ENCODE measurements around the gene XAB2.

DNA sequence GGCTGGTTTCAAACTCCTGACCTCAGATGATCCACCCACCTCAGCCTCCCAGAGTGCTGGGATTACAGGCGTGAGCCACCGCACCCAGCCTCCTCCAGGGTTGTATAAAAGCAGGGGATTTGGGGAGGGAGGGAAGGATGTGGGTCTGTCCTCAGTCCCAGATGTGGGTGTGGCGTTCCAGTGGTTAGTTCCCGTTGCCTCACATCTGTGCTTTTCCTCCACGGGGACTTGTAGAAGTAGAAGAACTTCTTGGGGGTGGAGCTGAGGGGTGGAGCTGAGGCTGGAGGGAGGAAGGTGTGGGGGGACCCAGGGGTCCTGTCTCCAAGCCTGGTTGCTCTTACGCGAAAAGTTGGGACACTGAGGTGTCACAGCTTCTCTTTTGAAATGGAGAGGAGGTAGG lies 47.0 kb upstream of the XAB2 start:
- TF ChIP-seq, protein P1, sequence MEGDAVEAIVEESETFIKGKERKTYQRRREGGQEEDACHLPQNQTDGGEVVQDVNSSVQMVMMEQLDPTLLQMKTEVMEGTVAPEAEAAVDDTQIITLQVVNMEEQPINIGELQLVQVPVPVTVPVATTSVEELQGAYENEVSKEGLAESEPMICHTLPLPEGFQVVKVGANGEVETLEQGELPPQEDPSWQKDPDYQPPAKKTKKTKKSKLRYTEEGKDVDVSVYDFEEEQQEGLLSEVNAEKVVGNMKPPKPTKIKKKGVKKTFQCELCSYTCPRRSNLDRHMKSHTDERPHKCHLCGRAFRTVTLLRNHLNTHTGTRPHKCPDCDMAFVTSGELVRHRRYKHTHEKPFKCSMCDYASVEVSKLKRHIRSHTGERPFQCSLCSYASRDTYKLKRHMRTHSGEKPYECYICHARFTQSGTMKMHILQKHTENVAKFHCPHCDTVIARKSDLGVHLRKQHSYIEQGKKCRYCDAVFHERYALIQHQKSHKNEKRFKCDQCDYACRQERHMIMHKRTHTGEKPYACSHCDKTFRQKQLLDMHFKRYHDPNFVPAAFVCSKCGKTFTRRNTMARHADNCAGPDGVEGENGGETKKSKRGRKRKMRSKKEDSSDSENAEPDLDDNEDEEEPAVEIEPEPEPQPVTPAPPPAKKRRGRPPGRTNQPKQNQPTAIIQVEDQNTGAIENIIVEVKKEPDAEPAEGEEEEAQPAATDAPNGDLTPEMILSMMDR (IDR thresholded peaks at IDR 0.05; ENCODE audit: insufficient read depth, low read length, poor library complexity, severe bottlenecking) = no peak
- no peak for TF ChIP-seq EZH2phosphoT487 (conservative IDR thresholded peaks at IDR 0.05; ENCODE audit: low read length)
